Glutamatergic neuron (in vitro differentiated cells): ENCODE data around the gene L1TD1. TPM values are rescaled to one million over a fixed set of nuclear protein-coding genes. Genes with fewer than 3 reads are reported as not detected.
"Not testable (repeated sequence)": the region's sequence is repeated elsewhere in the genome, so short reads cannot be mapped to it uniquely, and the experiment has no call there.

ENCODE experiments used
- DNase-seq: peaks from one replicate; pipeline ENCODE4 v3.0.0; 2022
- H3K27ac Mint-ChIP-seq: one replicate; pipeline ENCODE4 v1.8.0; 2020; ENCODE audit warnings: mild to moderate bottlenecking, mixed read lengths, inconsistent platforms; ENCODE audit not compliant: unreplicated experiment
- H3K27me3 Mint-ChIP-seq: one replicate; pipeline ENCODE4 v1.8.0; 2020; ENCODE audit warnings: mild to moderate bottlenecking, moderate library complexity, mixed read lengths, inconsistent platforms; ENCODE audit not compliant: unreplicated experiment
- H3K36me3 Mint-ChIP-seq: one replicate; pipeline ENCODE4 v1.8.0; 2020; ENCODE audit warnings: mild to moderate bottlenecking, mixed read lengths, inconsistent platforms; ENCODE audit not compliant: unreplicated experiment
- H3K4me1 Mint-ChIP-seq: one replicate; pipeline ENCODE4 v1.8.0; 2020; ENCODE audit warnings: mild to moderate bottlenecking, low read depth, mixed read lengths, inconsistent platforms; ENCODE audit not compliant: unreplicated experiment
- H3K4me3 Mint-ChIP-seq: one replicate; pipeline ENCODE4 v1.8.0; 2020; ENCODE audit warnings: mild to moderate bottlenecking, mixed read lengths, inconsistent platforms; ENCODE audit not compliant: unreplicated experiment
- H3K9me3 Mint-ChIP-seq: one replicate; pipeline ENCODE4 v1.8.0; 2020; ENCODE audit warnings: mild to moderate bottlenecking, moderate library complexity, mixed read lengths, inconsistent platforms; ENCODE audit not compliant: unreplicated experiment
- total RNA-seq: library from RNA; stranded (reverse); fragmentation: NEBNext Ultra II Directional; extraction: Animal tissue kit (Norgen Biotek cat#: 25700); gene quantifications from one replicate; pipeline ENCODE4 v1.2.1, GENCODE V29; 2021; ENCODE audit not compliant: unreplicated experiment
- TF ChIP-seq, protein P1 (sequence below): fragments of 200-600 bp; sonication (generic); IDR thresholded peaks from one replicate; pipeline ENCODE4 v1.5.0; 2021; ENCODE audit not compliant: partially characterized antibody, unreplicated experiment

Gene L1TD1
- total RNA-seq, 1 donor from 2014 or later = 1.8 TPM

DNA sequence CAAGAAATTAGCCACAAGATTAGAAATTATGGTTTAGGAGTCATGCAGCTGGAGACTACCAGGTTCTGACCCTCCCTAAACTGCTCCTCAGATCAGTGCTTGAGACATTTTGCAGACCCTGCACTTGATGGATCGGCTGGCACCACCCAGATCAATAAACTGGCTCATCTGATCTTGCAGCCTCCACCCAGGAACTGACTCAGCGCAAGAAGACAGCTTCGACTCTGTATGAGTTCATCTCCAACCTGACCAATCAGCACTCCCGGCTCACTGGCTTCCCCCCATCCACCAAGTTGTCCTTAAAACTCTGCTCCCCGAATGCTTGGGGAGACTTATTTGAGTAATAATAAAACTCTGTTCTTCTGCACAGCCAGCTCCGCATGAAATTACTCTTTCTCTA, 40.0 kb downstream of the L1TD1 start:
- H3K36me3 Mint-ChIP-seq = no peaks in the 10 kb centered on the region
- peaks cover 5% of the 10 kb centered on the region for H3K27me3 Mint-ChIP-seq
- H3K4me3 Mint-ChIP-seq = no peak overlapping the region
- no peak overlapping the region for H3K27ac Mint-ChIP-seq
- no peak for DNase-seq
- H3K4me1 Mint-ChIP-seq = peaks cover 4% of the 10 kb centered on the region
- peaks cover 1% of the 10 kb centered on the region for H3K9me3 Mint-ChIP-seq
- TF ChIP-seq, protein P1, sequence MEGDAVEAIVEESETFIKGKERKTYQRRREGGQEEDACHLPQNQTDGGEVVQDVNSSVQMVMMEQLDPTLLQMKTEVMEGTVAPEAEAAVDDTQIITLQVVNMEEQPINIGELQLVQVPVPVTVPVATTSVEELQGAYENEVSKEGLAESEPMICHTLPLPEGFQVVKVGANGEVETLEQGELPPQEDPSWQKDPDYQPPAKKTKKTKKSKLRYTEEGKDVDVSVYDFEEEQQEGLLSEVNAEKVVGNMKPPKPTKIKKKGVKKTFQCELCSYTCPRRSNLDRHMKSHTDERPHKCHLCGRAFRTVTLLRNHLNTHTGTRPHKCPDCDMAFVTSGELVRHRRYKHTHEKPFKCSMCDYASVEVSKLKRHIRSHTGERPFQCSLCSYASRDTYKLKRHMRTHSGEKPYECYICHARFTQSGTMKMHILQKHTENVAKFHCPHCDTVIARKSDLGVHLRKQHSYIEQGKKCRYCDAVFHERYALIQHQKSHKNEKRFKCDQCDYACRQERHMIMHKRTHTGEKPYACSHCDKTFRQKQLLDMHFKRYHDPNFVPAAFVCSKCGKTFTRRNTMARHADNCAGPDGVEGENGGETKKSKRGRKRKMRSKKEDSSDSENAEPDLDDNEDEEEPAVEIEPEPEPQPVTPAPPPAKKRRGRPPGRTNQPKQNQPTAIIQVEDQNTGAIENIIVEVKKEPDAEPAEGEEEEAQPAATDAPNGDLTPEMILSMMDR = no peak

DNA sequence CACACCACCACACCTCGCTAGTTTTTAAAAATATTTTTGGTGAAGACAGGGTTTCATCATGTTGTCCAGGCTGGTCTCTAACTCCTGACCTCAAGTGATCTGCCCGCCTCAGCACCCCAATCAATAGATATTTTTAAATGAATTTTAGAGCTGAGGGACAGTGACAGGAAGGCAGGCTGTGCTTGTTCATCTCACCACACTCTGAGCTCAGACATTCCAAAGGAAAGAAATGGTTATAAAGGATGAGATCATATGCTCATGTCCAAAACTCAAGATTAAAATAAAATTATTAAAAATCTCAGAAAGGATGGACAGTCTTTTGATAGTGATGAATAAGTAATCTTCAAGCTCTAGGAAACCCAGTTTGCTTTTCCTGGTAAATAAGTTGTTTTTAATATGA, 40.9 kb downstream of the L1TD1 start:
- TF ChIP-seq, protein P1 = no peak
- H3K4me3 Mint-ChIP-seq = no peak overlapping the region
- H3K36me3 Mint-ChIP-seq = no peaks in the 10 kb centered on the region
- H3K27ac Mint-ChIP-seq = no peak overlapping the region
- peaks cover 4% of the 10 kb centered on the region for H3K4me1 Mint-ChIP-seq
- no peak for DNase-seq
- peaks cover 5% of the 10 kb centered on the region for H3K27me3 Mint-ChIP-seq
- H3K9me3 Mint-ChIP-seq = peaks cover 1% of the 10 kb centered on the region

DNA sequence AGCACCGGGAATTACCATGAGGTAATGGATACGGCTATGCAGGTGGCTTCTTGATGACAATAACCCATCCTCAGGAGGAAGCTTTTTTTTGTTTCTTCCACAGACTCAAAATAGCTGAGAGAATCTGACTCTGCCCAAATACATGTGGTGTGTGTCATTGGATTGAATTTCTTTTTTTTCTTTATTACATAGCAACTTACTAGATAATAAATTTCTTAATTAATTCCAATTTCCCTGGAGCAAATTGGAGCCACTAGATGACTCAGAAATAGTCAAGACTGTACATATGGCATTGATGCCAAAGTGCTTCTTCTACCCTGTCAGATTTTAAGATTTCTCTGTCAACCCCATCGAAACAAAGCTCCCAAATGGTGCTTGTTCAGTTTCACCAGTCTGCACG, 42.7 kb downstream of the L1TD1 start:
- Mint-ChIP-seq H3K4me3 (no peak overlapping the region), H3K4me1 (peaks cover 12% of the 10 kb centered on the region), H3K27me3 (peaks cover 9% of the 10 kb centered on the region), H3K9me3 (peaks cover 1% of the 10 kb centered on the region), H3K36me3 (no peaks in the 10 kb centered on the region), H3K27ac (no peak overlapping the region)
- no peak for DNase-seq
- TF ChIP-seq, protein P1 = no peak

DNA sequence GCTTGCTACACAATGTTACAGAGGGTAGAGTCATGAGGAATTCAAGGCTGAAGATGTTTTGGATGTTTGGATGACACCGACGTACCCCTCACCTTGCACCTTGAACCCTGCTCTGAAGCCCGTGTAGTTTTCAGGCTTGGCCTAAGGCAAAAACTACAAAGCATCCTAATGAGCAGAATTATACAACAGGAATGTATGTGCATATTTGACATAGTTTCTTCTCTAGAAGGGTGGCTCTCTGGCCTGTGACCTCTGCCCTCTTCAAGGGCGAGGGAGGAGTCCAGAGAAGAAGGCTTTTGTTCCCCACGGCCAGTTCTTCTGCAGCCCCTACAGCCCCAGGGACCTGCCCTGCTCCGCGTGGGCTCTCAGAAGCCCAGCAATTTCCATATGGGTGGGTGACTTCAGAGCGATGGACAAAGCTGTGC, 43.3 kb downstream of the L1TD1 start:
- no peak overlapping the region for H3K4me3 Mint-ChIP-seq
- H3K27ac Mint-ChIP-seq = no peak overlapping the region
- peaks cover 12% of the 10 kb centered on the region for H3K4me1 Mint-ChIP-seq
- peaks cover 1% of the 10 kb centered on the region for H3K9me3 Mint-ChIP-seq
- no peaks in the 10 kb centered on the region for H3K36me3 Mint-ChIP-seq
- TF ChIP-seq, protein P1 = no peak
- peaks cover 9% of the 10 kb centered on the region for H3K27me3 Mint-ChIP-seq
- no peak for DNase-seq

DNA sequence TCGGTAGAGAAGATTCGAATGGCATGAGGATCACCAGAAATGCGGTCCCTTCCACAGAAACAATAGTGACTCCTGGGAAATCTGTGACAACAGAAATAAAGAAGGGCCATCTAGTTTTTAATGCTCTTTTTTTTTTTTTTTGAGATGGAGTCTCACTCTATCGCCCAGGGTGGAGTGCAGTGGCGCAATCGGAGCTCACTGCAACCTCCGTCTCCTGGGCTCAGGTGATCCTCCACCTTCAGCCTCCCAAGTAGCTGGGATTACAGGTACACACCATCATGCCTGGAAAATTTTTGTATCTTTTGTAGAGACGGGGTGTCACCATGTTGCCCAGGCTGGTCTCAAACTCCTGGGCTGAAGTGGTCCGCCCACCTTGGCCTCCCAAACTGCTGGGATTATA, 43.9 kb downstream of the L1TD1 start:
- TF ChIP-seq, protein P1 = no peak
- DNase-seq = no peak
- Mint-ChIP-seq H3K27me3 (peaks cover 8% of the 10 kb centered on the region), H3K4me3 (no peak overlapping the region), H3K9me3 (peaks cover 1% of the 10 kb centered on the region), H3K27ac (no peak overlapping the region), H3K36me3 (peaks cover under 1% of the 10 kb centered on the region), H3K4me1 (peaks cover 12% of the 10 kb centered on the region)

DNA sequence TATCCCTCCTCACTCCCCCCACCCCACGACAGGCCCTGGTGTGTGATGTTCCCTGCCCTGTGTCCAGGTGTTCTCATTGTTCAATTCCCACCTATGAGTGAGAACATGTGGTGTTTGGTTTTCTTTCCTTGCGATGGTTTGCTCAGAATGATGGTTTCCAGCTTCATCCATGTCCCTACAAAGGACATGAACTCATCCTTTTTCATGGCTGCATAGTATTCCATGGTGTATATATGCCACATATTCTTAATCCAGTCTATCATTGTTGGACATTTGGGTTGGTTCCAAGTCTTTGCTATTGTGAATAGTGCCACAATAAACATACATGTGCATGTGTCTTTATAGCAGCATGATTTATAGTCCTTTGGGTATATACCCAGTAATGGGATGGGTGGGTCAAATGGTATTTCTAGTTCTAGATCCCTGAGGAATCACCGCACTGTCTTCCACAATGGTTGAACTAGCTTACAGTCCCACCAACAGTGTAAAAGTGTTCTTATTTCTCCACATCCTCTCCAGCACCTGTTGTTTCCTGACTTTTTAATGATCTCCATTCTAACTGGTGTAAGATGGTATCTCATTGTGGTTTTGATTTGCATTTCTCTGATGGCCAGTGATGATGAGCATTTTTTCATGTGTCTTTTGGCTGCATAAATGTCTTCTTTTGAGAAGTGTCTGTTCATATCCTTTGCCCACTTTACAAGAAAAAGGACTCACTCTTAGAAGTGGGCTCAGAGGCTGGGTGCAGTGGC, 45.2 kb downstream of the L1TD1 start:
- H3K9me3 Mint-ChIP-seq, H3K4me3 Mint-ChIP-seq, H3K4me1 Mint-ChIP-seq, H3K36me3 Mint-ChIP-seq, H3K27ac Mint-ChIP-seq, DNase-seq: not testable (repeated sequence)
- peaks cover 12% of the 10 kb centered on the region for H3K27me3 Mint-ChIP-seq
